GM23338 (cell line): ENCODE results near the gene RAB39A. TPM values are rescaled to one million over a fixed set of nuclear protein-coding genes. Genes with fewer than 3 reads are reported as not detected.

Source experiments
- ATAC-seq: fragments of 200-7000 bp; cut with Tn5 transposase; 3 replicates; pipeline ENCODE4 v1.9.1; 2020
- DNase-seq: peaks from one replicate; pipeline ENCODE4 v3.0.0-alpha.2; 2015; ENCODE audit warnings: low spot score
- H2AFZ ChIP-seq: fragments of 200-600 bp; sonication (generic); 2 replicates; pipeline ENCODE4 v1.8.0; 2016; ENCODE audit warnings: antibody characterized with exemption, mild to moderate bottlenecking, moderate library complexity
- H3F3A ChIP-seq: fragments of 200-600 bp; sonication (generic); replicated peaks from 2 replicates; pipeline ENCODE4 v1.8.0; 2017; ENCODE audit warnings: antibody characterized with exemption, mixed run types, low read depth
- H3K27ac ChIP-seq: fragments of 200-600 bp; sonication (generic); 2 replicates; pipeline ENCODE4 v1.6.1; 2016; ENCODE audit warnings: low read depth
- H3K27me3 ChIP-seq: fragments of 200-600 bp; sonication (generic); 2 replicates; pipeline ENCODE4 v1.8.0; 2016; ENCODE audit warnings: mild to moderate bottlenecking, mixed run types, moderate library complexity; ENCODE audit not compliant: insufficient read depth
- H3K36me3 ChIP-seq: fragments of 200-600 bp; sonication (generic); 2 replicates; pipeline ENCODE4 v1.8.0; 2016; ENCODE audit warnings: mild to moderate bottlenecking; ENCODE audit not compliant: insufficient read depth
- H3K4me1 ChIP-seq: fragments of 200-600 bp; sonication (generic); 2 replicates; pipeline ENCODE4 v1.8.0; 2016; ENCODE audit warnings: mild to moderate bottlenecking, moderate library complexity; ENCODE audit not compliant: insufficient read depth
- H3K4me2 ChIP-seq: fragments of 200-600 bp; sonication (generic); 2 replicates; pipeline ENCODE4 v1.7.1; 2017; ENCODE audit warnings: mixed run types
- H3K4me3 ChIP-seq: fragments of 200-600 bp; sonication (generic); 2 replicates; pipeline ENCODE4 v1.6.1; 2016; ENCODE audit warnings: mixed run types
- H3K79me2 ChIP-seq: fragments of 200-600 bp; sonication (generic); replicated peaks from 2 replicates; pipeline ENCODE4 v1.8.0; 2017; ENCODE audit warnings: mild to moderate bottlenecking; ENCODE audit not compliant: insufficient read depth
- H3K9me2 ChIP-seq: fragments of 200-600 bp; sonication (generic); 2 replicates; pipeline ENCODE4 v1.8.0; 2017; ENCODE audit not compliant: insufficient read depth
- H4K20me1 ChIP-seq: fragments of 200-600 bp; sonication (generic); replicated peaks from 2 replicates; pipeline ENCODE4 v1.8.0; 2017; ENCODE audit warnings: mild to moderate bottlenecking; ENCODE audit not compliant: insufficient read depth
- H3K27ac Mint-ChIP-seq: 2 replicates; pipeline ENCODE4 v1.8.0; 2020; ENCODE audit warnings: inconsistent platforms, mild to moderate bottlenecking, moderate library complexity, mixed read lengths
- H3K27me3 Mint-ChIP-seq: 3 replicates; pipeline ENCODE4 v1.8.0; 2022; ENCODE audit warnings: low read depth, mild to moderate bottlenecking, moderate library complexity, mixed read lengths, inconsistent platforms; ENCODE audit not compliant: insufficient read depth, poor library complexity
- H3K36me3 Mint-ChIP-seq: 3 replicates; pipeline ENCODE4 v1.8.0; 2021; ENCODE audit warnings: low read depth, mild to moderate bottlenecking, inconsistent platforms, moderate library complexity, mixed read lengths
- H3K4me1 Mint-ChIP-seq: 3 replicates; pipeline ENCODE4 v1.8.0; 2020; ENCODE audit warnings: mild to moderate bottlenecking, inconsistent platforms, mixed read lengths
- H3K4me3 Mint-ChIP-seq: 3 replicates; pipeline ENCODE4 v1.8.0; 2021; ENCODE audit warnings: moderate library complexity, mild to moderate bottlenecking, inconsistent platforms, mixed read lengths
- H3K9me3 Mint-ChIP-seq: 3 replicates; pipeline ENCODE4 v1.8.0; 2020; ENCODE audit warnings: moderate library complexity, mild to moderate bottlenecking, inconsistent platforms, mixed read lengths
- CREB1 ChIP-seq: fragments of 250-450 bp; sonication (Bioruptor Pico); IDR thresholded peaks from 2 replicates; pipeline ENCODE4 v1.5.0; 2020; ENCODE audit warnings: low read depth, mild to moderate bottlenecking, moderate library complexity
- EZH2phosphoT487 ChIP-seq: fragments of 200-600 bp; sonication (generic); IDR thresholded peaks from one replicate; pipeline ENCODE4 v1.8.1; 2018; ENCODE audit warnings: antibody characterized with exemption; ENCODE audit not compliant: unreplicated experiment
- POLR2AphosphoS5 ChIP-seq: IDR thresholded peaks from 2 replicates; pipeline ENCODE4 v1.6.1; 2016; ENCODE audit warnings: antibody characterized with exemption, low read depth
- ZNF114 ChIP-seq: fragments of 250-450 bp; sonication (Bioruptor Pico); IDR thresholded peaks from 2 replicates; pipeline ENCODE4 v1.5.0; 2020; ENCODE audit warnings: mild to moderate bottlenecking, moderate library complexity
- ZNF331 ChIP-seq: fragments of 250-450 bp; sonication (Bioruptor Pico); IDR thresholded peaks from 2 replicates; pipeline ENCODE4 v1.5.0; 2020; ENCODE audit warnings: low read depth, mild to moderate bottlenecking, moderate library complexity
- polyA plus RNA-seq: library from polyadenylated mRNA; unstranded; fragments of >200 nt; fragmentation: Nextera tagmentation; extraction: Ambion mirVana; gene quantifications from 2 replicates; pipeline ENCODE4 v1.2.1, GENCODE V29; 2016
- total RNA-seq: library from RNA; depleted of rRNA; stranded (reverse); fragments of >200 nt; shearing (Covaris generic); gene quantifications from 2 replicates; pipeline ENCODE4 v1.2.3, GENCODE V29; 2014
- TF ChIP-seq, protein P1 (sequence below): IDR thresholded peaks from one replicate; pipeline ENCODE4 v1.6.1; 2018; ENCODE audit warnings: antibody characterized with exemption; ENCODE audit not compliant: unreplicated experiment
- TF ChIP-seq, protein P2 (sequence below), 2 experiments: fragments of 200-600 bp in 1 of 2; sonication (generic) in 1 of 2; conservative IDR thresholded peaks; 2 replicates each; pipeline versions ENCODE4 v1.5.1 to v1.6.1; 2016 to 2017; ENCODE audit warnings: antibody characterized with exemption in 2 of 2, low read depth in 2 of 2, mild to moderate bottlenecking in 2 of 2, moderate library complexity in 1 of 2
- TF ChIP-seq, protein P3 (sequence below): fragments of 250-450 bp; sonication (Bioruptor Pico); IDR thresholded peaks from 2 replicates; pipeline ENCODE4 v1.5.0; 2020; ENCODE audit warnings: mild to moderate bottlenecking, moderate library complexity

The RAB39A gene
- total and polyA plus RNA-seq, 2 experiments from 2014 or later, result 4.5 to 26.3 TPM

DNA sequence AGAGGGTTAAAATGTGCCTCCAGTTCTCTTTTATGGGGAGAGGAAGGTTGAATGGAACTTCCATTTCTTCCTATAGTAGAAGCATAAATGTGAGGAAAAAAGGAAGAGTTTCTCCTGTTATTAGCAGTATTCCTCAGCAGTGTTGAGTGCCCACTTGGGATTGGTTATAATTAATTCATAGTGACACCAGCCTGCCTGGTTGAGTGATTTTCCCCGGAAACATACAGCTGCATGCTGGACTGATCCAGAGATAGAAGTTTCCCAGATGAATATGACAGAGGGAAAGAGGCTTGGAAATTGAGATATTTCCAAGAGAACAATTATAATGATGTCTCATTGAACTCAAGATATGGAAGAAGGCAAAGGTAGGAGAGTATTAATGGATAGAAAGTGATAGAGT lies 28.3 kb downstream of the RAB39A start (continued):
- TF ChIP-seq, protein P1, sequence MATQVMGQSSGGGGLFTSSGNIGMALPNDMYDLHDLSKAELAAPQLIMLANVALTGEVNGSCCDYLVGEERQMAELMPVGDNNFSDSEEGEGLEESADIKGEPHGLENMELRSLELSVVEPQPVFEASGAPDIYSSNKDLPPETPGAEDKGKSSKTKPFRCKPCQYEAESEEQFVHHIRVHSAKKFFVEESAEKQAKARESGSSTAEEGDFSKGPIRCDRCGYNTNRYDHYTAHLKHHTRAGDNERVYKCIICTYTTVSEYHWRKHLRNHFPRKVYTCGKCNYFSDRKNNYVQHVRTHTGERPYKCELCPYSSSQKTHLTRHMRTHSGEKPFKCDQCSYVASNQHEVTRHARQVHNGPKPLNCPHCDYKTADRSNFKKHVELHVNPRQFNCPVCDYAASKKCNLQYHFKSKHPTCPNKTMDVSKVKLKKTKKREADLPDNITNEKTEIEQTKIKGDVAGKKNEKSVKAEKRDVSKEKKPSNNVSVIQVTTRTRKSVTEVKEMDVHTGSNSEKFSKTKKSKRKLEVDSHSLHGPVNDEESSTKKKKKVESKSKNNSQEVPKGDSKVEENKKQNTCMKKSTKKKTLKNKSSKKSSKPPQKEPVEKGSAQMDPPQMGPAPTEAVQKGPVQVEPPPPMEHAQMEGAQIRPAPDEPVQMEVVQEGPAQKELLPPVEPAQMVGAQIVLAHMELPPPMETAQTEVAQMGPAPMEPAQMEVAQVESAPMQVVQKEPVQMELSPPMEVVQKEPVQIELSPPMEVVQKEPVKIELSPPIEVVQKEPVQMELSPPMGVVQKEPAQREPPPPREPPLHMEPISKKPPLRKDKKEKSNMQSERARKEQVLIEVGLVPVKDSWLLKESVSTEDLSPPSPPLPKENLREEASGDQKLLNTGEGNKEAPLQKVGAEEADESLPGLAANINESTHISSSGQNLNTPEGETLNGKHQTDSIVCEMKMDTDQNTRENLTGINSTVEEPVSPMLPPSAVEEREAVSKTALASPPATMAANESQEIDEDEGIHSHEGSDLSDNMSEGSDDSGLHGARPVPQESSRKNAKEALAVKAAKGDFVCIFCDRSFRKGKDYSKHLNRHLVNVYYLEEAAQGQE, result no peak
- TF ChIP-seq ZNF331 (CRISPR knock-in tag) (no peak), POLR2AphosphoS5 (no peak), CREB1 (CRISPR knock-in tag) (no peak), EZH2phosphoT487 (no peak), ZNF114 (CRISPR knock-in tag) (no peak)
- TF ChIP-seq, protein P2, sequence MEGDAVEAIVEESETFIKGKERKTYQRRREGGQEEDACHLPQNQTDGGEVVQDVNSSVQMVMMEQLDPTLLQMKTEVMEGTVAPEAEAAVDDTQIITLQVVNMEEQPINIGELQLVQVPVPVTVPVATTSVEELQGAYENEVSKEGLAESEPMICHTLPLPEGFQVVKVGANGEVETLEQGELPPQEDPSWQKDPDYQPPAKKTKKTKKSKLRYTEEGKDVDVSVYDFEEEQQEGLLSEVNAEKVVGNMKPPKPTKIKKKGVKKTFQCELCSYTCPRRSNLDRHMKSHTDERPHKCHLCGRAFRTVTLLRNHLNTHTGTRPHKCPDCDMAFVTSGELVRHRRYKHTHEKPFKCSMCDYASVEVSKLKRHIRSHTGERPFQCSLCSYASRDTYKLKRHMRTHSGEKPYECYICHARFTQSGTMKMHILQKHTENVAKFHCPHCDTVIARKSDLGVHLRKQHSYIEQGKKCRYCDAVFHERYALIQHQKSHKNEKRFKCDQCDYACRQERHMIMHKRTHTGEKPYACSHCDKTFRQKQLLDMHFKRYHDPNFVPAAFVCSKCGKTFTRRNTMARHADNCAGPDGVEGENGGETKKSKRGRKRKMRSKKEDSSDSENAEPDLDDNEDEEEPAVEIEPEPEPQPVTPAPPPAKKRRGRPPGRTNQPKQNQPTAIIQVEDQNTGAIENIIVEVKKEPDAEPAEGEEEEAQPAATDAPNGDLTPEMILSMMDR (conservative IDR thresholded peaks at IDR 0.05; ENCODE audit: low read depth in 2 of 2), result no peak

DNA sequence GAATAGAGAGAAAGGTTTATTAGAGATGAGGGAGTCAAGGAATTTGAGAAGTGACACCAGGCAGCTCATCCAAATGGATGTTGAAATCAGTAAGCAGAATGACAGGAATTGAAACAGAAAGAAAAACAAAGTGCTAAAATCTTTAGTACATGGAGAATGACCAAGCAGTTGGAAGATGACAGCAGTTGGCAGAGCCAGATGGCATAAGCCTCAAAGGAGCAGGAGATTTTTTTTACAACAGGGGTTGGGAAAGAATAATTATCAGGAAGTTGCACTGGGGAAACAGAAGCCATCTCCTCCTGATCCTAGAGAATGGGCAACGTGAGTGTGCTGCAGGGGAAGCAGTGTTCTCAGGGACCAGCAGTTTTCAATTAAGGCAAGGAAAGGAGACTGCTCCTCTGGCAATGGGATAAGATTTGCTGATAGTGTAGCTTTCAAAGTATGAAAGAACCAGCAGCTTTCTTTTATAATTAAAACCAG lies 28.9 kb downstream of the RAB39A start:
- Histone ChIP-seq H3K4me3 (no peak overlapping the region), H3K4me2 (no peak overlapping the region), H3K27ac (peak overlapping the region; percentile 18; the same call in 1 of the 2 replicates), H3K9me2 (peaks cover 3% of the 10 kb centered on the region; the same call in 1 of the 2 replicates), H3K27me3 (no peaks in the 10 kb centered on the region), H2AFZ (no peak overlapping the region), H4K20me1 (0 out of 2 replicates have a peak, but pooled peaks cover 8% of the 10 kb centered on the region), H3K79me2 (peaks cover 7% of the 10 kb centered on the region; the same call in 1 of the 2 replicates), H3K4me1 (peaks cover 12% of the 10 kb centered on the region), H3K36me3 (no peaks in the 10 kb centered on the region), H3F3A (no peaks in the 10 kb centered on the region)
- ATAC-seq (no peak), DNase-seq (no peak)
- peaks cover 4% of the 10 kb centered on the region; the same call in 1 of the 3 replicates for H3K36me3 Mint-ChIP-seq
- H3K4me3 Mint-ChIP-seq, result no peak overlapping the region
- peaks cover 17% of the 10 kb centered on the region for H3K4me1 Mint-ChIP-seq
- H3K9me3 Mint-ChIP-seq, result no peaks in the 10 kb centered on the region
- H3K27me3 Mint-ChIP-seq, result no peaks in the 10 kb centered on the region
- no peak overlapping the region; the same call in 1 of the 2 replicates for H3K27ac Mint-ChIP-seq
- TF ChIP-seq, protein P2 (conservative IDR thresholded peaks at IDR 0.05; ENCODE audit: low read depth in 2 of 2), result no peak
- TF ChIP-seq, protein P3, sequence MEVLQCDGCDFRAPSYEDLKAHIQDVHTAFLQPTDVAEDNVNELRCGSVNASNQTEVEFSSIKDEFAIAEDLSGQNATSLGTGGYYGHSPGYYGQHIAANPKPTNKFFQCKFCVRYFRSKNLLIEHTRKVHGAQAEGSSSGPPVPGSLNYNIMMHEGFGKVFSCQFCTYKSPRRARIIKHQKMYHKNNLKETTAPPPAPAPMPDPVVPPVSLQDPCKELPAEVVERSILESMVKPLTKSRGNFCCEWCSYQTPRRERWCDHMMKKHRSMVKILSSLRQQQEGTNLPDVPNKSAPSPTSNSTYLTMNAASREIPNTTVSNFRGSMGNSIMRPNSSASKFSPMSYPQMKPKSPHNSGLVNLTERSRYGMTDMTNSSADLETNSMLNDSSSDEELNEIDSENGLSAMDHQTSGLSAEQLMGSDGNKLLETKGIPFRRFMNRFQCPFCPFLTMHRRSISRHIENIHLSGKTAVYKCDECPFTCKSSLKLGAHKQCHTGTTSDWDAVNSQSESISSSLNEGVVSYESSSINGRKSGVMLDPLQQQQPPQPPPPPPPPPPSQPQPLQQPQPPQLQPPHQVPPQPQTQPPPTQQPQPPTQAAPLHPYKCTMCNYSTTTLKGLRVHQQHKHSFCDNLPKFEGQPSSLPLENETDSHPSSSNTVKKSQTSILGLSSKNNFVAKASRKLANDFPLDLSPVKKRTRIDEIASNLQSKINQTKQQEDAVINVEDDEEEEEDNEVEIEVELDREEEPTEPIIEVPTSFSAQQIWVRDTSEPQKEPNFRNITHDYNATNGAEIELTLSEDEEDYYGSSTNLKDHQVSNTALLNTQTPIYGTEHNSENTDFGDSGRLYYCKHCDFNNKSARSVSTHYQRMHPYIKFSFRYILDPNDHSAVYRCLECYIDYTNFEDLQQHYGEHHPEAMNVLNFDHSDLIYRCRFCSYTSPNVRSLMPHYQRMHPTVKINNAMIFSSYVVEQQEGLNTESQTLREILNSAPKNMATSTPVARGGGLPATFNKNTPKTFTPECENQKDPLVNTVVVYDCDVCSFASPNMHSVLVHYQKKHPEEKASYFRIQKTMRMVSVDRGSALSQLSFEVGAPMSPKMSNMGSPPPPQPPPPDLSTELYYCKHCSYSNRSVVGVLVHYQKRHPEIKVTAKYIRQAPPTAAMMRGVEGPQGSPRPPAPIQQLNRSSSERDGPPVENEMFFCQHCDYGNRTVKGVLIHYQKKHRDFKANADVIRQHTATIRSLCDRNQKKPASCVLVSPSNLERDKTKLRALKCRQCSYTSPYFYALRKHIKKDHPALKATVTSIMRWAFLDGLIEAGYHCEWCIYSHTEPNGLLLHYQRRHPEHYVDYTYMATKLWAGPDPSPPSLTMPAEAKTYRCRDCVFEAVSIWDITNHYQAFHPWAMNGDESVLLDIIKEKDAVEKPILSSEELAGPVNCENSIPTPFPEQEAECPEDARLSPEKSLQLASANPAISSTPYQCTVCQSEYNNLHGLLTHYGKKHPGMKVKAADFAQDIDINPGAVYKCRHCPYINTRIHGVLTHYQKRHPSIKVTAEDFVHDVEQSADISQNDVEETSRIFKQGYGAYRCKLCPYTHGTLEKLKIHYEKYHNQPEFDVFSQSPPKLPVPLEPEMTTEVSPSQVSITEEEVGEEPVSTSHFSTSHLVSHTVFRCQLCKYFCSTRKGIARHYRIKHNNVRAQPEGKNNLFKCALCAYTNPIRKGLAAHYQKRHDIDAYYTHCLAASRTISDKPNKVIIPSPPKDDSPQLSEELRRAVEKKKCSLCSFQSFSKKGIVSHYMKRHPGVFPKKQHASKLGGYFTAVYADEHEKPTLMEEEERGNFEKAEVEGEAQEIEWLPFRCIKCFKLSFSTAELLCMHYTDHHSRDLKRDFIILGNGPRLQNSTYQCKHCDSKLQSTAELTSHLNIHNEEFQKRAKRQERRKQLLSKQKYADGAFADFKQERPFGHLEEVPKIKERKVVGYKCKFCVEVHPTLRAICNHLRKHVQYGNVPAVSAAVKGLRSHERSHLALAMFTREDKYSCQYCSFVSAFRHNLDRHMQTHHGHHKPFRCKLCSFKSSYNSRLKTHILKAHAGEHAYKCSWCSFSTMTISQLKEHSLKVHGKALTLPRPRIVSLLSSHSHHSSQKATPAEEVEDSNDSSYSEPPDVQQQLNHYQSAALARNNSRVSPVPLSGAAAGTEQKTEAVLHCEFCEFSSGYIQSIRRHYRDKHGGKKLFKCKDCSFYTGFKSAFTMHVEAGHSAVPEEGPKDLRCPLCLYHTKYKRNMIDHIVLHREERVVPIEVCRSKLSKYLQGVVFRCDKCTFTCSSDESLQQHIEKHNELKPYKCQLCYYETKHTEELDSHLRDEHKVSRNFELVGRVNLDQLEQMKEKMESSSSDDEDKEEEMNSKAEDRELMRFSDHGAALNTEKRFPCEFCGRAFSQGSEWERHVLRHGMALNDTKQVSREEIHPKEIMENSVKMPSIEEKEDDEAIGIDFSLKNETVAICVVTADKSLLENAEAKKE (CRISPR knock-in tag), result no peak
